Measurements from ENCODE around the gene ZNF689.
A peak's percentile ranks its signal among the peaks of the same experiment; 100 is the strongest.
"Not testable (repeated sequence)": the region's sequence is repeated elsewhere in the genome, so short reads cannot be mapped to it uniquely, and the experiment has no call there.

ZNF689 gene

GRCh38 chr16:30633526-30633925 lies 23.3 kb upstream of the ZNF689 start:
- DNase-seq: no peak

DNA sequence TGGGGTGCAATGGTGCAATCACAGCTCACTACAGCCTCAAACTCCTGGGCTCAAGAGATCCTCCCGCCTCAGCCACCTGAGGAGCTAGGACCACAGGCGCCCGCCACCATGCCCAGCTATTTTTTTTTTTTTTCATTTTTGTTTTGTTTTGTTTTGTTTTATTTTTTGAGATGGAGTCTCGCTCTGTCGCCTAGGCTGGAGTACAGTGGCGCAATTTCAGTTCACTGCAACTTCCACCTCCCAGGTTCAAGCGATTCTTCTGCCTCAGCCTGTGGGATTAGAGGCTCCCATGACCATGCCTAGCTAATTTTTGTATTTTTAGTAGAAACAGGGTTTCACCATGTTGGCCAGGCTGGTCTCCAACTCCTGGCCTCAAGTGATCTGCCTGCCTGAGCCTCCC lies 22.3 kb upstream of the ZNF689 start:
- DNase-seq: not testable (repeated sequence)

DNA sequence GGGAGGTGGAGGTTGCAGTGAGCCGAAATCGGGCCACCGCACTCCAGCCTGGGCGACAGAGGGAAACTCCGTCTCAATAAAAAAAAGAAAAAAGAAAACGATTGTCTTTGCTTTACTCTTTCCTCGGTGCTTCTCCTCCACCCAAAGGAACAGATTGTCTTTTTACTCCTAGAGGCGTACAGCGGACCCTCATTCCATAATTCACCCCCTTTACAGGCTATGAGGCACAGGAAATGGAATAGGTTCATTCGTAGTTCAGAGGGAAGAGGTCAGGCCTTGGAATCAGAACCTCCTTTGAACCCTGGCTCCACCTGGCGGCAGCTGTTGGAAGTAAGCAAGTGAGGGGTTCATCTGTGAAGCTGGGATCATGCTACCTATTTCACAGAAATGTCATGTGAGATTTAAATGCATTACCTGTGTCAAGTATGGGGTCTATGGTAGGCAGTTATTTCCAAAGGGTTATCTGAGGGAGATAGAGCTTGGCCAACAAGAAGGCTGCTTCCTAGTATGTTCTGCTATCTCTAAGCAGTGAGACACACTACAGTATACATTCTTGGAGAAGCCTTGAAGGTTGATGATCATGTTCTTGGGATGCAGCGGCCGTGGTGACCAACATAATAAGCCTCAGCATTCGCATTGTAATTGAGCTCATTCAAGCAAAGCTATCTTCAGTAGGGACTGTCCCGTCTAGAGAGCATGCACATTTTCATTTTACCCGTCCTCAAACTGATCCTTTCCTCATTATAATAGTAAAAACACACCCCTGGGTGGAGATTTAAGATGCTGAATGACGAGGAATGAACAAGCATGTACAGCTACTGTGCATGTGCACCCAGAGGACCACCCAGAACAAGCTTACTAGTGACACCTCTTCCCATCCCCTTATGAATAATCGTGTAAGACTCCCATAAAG lies 18.7 kb upstream of the ZNF689 start:
- DNase-seq: peak; percentile 41 to 70

GRCh38 chr16:30626236-30626635 lies 16.0 kb upstream of the ZNF689 start:
- no peak for DNase-seq

- no peak for DNase-seq
Observed at GRCh38 chr16:30623536-30624283, 13.5 kb upstream of the ZNF689 start.

DNA sequence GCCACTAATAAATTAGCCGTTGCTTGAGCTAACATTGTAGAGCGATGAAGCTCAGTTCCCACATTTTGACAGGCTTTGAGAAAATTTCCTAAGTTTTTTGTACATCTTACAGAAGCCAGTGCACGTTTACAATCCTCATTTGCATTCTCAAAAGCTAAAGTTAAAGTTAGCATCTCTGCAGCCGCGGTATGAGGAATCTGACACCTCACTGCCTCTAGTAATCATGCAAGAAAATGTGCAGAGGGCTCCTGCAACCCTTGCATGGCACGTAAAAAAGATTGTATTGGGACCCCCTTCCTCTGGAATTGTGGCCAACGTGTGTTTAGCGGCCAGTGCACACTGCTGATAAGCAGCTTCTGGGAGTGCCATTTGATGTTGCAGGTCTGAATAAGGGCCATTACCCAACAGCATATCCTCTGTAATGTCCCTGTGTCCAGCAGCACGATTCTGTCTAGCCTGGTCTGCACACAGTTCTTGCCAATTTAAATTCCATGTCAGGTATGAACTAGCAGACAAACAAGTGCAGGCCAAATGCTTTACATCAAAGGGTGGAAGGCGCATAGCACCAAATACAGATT lies 12.4 kb upstream of the ZNF689 start:
- DNase-seq: no peak

DNA sequence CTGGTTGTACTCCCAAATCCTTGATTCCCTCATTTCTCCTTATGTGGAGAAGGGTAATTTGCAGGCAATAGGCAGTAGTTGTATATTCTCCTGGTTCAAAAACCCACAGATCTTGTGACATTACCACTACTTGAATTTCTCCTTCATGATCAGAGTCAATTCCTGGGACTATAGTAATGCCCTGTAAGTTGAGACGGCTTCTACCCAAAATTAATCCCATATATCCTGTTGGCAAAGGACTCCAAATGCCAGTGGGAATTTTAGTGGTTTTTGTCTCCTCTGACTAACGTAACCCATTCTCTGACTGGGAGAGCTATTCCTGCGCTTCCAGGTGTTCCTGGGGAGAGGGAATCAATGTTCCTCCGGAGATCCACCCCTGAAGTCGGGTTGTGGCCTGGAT lies 11.6 kb upstream of the ZNF689 start:
- DNase-seq: no peak

DNA sequence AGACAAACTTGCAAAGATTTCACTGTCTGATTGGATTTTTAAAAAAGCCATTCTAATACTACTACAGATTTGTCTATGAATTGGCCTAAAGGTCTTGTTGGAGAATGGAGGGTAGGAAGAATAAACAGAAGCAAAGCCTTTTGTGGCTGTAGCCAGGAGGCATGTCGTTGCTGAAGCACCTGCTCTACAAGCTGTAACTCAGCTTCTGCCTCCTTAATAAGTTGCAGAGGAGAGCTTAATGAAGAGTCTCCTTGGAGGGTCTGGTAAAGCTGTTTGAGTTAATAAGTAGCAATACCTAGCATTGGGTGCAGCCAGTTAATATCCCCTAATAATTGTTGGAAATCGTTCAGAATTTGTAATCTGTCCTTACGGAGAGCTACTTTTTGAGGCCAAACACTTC lies 10.0 kb upstream of the ZNF689 start:
- DNase-seq: no peak

GRCh38 chr16:30619638-30620037 lies 9.4 kb upstream of the ZNF689 start:
- no peak for DNase-seq

GRCh38 chr16:30619202-30619601 lies 9.0 kb upstream of the ZNF689 start:
- no peak for DNase-seq

DNA sequence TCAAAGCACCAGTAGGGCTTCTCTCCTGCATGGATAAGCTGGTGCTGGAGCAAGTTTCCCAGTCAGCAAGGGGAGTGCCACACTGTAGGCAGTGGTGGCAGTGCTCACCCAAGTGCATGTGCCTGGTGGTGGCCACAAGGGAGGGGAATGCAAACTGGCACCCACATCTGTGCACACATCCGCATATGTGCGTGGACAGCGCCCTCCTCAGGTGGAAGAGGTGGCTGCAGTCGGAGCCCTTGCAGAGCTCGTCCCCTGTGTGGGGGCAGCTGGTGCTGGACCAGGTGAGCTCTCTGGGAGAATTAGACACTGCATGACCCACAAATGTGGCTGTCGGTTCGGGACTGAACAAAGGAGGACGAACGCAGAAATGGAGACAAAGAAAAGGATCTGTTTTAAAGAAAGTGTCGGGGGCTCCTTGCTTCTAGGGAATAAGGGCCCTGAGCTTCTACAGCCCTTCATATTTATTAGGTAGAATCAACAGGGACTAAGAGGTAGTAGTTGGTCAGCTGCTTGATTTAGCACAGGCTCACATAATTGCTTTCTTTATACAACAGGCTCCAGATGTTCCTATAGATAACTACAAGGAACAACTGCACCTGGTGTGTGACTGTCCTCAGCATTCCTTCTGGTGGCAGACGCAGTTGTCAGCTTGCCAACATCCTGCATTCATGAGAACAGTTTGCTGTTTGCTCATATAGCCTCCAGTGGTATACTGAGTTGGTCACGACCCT lies 5.3 kb upstream of the ZNF689 start:
- no peak for DNase-seq

GRCh38 chr16:30609002-30609925 lies 925 bp downstream of the ZNF689 start:
- DNase-seq: no peak

- DNase-seq: no peak
Observed at GRCh38 chr16:30606004-30606403, 4.2 kb downstream of the ZNF689 start.

- DNase-seq: no peak
Observed at GRCh38 chr16:30605158-30605557, 5.0 kb downstream of the ZNF689 start.

DNA sequence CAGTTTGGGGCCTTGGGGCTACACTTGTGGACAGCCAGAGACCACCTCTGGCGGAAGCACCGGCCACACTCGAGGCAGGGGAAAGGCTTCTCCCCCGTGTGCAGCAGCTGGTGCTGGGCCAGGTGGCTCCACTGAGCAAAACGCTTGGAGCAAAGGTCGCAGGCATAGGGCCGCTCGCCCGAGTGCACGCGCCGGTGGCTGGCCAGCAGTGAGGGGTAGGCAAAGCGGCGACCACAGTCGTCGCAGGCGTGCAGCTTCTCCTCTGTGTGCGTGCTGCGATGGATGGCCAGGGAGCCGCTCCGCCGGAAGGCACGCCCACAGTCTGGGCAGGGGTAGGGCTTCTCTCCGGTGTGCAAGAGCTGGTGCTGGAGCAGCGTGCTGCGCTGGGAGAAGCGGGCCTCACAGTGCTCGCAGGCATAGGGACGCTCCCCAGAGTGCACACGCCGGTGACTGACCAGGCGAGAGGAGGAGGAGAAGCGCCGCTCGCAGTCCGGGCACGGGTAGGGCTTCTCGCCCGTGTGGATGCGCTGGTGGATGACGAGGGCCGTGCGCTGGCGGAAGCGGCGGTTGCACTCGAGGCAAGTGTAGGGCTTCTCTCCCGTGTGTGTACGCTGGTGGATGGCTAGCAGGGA lies 5.8 kb downstream of the ZNF689 start:
- no peak for DNase-seq

DNA sequence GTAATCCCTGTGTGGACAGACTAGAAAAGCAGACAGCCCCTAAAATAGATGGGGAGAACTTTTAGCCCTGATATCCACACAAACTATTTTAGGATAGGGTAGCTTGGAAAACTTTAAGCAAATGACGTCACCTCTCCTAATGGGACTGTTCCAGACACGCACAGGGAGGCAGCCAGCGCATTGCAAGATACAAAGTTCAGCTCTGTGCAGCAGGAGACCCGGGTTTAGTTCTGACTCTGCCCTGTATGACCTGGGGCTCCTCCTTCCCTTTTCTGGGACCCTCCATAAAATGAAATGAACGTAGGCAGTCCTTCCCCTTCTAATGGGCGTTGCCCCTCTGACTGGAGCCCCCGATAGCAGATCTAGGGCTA lies 6.3 kb downstream of the ZNF689 start:
- DNase-seq: no peak

DNA sequence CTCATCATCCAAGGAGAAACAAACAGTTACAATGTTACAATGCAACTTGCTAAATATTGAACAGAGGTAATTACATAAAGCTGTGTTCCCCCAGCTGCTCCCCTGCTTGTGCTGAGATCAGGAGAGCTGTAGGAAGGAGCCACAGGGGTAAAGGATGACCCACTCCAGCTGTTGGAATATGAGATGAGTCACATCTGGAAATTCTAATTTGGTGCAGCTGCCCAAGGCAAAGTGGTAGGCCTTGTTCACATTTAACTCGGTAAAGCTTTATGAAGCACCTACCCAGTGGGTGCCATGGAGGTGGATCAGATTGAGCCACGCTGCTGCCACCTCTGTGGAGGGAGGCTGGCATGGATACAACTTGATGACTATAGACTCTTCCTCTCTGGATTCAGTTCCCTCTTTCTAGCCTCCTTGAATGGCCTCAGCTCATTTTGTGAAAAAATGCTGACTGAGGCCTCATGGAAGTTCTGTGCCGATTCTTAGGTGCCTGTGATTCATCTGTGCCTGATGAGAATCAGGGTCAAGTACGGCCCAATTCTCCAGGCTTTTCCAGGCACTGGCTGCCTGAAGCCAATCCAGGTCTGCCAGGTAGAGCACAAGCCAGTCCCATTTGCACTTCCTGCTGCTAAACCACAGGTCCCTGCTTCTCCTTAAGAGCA lies 7.4 kb downstream of the ZNF689 start:
- no peak for DNase-seq

GRCh38 chr16:30601966-30602365 lies 8.2 kb downstream of the ZNF689 start:
- no peak for DNase-seq

DNA sequence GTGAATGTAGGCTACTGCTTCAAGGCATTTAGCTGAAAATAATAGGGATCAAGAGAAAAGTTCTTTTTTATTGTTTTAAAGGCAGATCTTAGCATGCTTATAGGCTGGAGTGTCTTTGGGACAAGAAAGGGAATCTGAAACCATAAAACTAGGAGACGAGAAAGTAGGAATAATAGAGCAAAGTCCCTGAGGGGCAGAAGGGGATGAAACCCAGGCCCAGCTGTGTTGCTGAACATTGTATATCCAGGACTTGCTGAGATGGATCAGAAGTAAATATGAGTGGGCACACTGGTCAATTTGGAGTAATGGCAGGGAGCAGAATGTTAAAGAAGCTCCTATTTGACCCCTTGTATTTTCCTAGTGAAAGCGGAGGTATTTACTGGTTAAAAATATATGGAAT lies 9.3 kb downstream of the ZNF689 start:
- DNase-seq: no peak

GRCh38 chr16:30600215-30600614 lies 10.0 kb downstream of the ZNF689 start:
- DNase-seq: no peak

DNA sequence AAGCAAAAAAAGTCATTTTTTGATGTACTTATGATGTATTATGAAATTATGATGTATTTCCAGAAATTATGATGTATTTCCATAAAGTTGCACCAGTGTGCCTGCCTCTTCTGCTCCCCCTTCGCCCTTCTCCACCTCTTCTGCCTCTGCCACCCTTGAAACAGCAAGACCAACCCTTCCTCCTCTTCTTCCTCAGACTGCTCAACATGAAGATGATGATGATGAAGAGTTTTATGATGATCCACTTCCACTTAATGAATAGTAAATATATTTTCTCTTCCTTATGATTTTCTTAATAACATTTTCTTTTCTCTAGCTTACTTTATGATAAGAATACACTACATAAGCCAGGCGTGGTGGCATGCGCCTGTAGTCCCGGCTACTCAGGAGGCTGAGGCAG lies 17.3 kb downstream of the ZNF689 start:
- DNase-seq: no peak
